KMS-11 (cell line): Measurements from ENCODE around the gene FLRT3.

ENCODE experiments used
- H2AFZ ChIP-seq: fragments of 200-600 bp; sonication (generic); 2 replicates; pipeline ENCODE4 v1.6.1; 2016; ENCODE audit warnings: antibody characterized with exemption, mixed run types, low read depth
- H3K27ac ChIP-seq: fragments of 200-600 bp; sonication (generic); 2 replicates; pipeline ENCODE4 v1.6.1; 2016; ENCODE audit warnings: mild to moderate bottlenecking, mixed run types
- H3K27me3 ChIP-seq: fragments of 200-600 bp; sonication (generic); 2 replicates; pipeline ENCODE4 v1.6.1; 2017; ENCODE audit warnings: mild to moderate bottlenecking, low read depth, mixed run types, moderate library complexity; ENCODE audit not compliant: insufficient read depth
- H3K36me3 ChIP-seq: fragments of 200-600 bp; sonication (generic); 2 replicates; pipeline ENCODE4 v1.6.1; 2017; ENCODE audit warnings: mild to moderate bottlenecking, mixed run types; ENCODE audit not compliant: insufficient read depth
- H3K4me1 ChIP-seq: fragments of 200-600 bp; sonication (generic); 2 replicates; pipeline ENCODE4 v1.6.1; 2016; ENCODE audit warnings: mild to moderate bottlenecking, low read depth, mixed run types; ENCODE audit not compliant: poor library complexity, severe bottlenecking
- H3K4me2 ChIP-seq: fragments of 200-600 bp; sonication (generic); 2 replicates; pipeline ENCODE4 v1.7.0; 2016; ENCODE audit warnings: mild to moderate bottlenecking, mixed run types
- H3K4me3 ChIP-seq: fragments of 200-600 bp; sonication (generic); IDR thresholded peaks from 2 replicates; pipeline ENCODE4 v1.6.1; 2017; ENCODE audit warnings: low read depth, low read length, mixed read lengths; ENCODE audit not compliant: insufficient read depth
- H3K79me2 ChIP-seq: fragments of 200-600 bp; sonication (generic); 2 replicates; pipeline ENCODE4 v1.6.1; 2016; ENCODE audit warnings: low read depth, mixed run types; ENCODE audit not compliant: insufficient read depth
- H3K9ac ChIP-seq: fragments of 200-600 bp; sonication (generic); 2 replicates; pipeline ENCODE4 v1.6.1; 2016; ENCODE audit warnings: mild to moderate bottlenecking, mixed run types
- H4K20me1 ChIP-seq: fragments of 200-600 bp; sonication (generic); 2 replicates; pipeline ENCODE4 v1.6.1; 2016; ENCODE audit warnings: mild to moderate bottlenecking, mixed run types; ENCODE audit not compliant: insufficient read depth
- TF ChIP-seq, protein P1 (sequence below): fragments of 200-600 bp; sonication (generic); conservative IDR thresholded peaks from 2 replicates; pipeline ENCODE4 v1.6.1; 2017; ENCODE audit warnings: low read depth, mild to moderate bottlenecking, antibody characterized with exemption, low read length, moderate library complexity, mixed read lengths

Gene FLRT3

DNA sequence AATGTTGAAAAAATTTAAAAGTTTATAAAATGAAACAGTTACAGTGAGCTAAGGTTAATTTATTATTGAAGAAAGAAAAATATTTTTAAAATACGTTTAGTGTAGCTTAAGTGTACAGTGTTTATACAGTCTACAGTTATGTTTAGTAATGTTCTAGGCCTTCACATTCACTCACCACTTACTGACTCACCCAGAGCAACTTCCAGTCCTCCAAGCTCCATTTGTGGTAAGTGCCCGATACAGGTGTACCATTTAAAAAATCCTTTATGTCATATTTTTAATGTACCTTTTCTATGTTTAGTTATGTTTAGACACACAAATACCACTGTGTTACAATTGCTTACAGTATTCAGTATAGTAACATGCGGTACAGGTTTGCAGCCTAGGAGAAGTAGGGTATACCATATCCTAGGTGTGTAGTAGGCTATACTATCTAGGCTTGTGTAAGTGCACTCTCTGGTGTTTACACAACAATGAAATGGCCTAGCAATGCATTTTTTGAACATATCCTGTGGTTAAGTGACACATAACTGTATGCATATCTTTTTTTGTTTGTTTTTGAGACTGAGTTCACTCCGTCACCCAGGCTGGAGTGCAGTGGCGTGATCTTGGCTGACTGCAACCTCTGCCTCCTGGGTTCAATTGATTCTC is 26.3 kb downstream of the FLRT3 start:
- no peaks in the 10 kb centered on the region for H3K36me3 ChIP-seq
- H3K4me2 ChIP-seq = no peak overlapping the region
- H2AFZ ChIP-seq = no peak overlapping the region
- H4K20me1 ChIP-seq = no peaks in the 10 kb centered on the region
- H3K27me3 ChIP-seq = no peaks in the 10 kb centered on the region
- H3K27ac ChIP-seq = no peak overlapping the region
- no peak overlapping the region for H3K9ac ChIP-seq
- TF ChIP-seq, protein P1, sequence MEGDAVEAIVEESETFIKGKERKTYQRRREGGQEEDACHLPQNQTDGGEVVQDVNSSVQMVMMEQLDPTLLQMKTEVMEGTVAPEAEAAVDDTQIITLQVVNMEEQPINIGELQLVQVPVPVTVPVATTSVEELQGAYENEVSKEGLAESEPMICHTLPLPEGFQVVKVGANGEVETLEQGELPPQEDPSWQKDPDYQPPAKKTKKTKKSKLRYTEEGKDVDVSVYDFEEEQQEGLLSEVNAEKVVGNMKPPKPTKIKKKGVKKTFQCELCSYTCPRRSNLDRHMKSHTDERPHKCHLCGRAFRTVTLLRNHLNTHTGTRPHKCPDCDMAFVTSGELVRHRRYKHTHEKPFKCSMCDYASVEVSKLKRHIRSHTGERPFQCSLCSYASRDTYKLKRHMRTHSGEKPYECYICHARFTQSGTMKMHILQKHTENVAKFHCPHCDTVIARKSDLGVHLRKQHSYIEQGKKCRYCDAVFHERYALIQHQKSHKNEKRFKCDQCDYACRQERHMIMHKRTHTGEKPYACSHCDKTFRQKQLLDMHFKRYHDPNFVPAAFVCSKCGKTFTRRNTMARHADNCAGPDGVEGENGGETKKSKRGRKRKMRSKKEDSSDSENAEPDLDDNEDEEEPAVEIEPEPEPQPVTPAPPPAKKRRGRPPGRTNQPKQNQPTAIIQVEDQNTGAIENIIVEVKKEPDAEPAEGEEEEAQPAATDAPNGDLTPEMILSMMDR = no peak
- no peak overlapping the region for H3K4me3 ChIP-seq
- no peaks in the 10 kb centered on the region for H3K79me2 ChIP-seq
- no peaks in the 10 kb centered on the region for H3K4me1 ChIP-seq

DNA sequence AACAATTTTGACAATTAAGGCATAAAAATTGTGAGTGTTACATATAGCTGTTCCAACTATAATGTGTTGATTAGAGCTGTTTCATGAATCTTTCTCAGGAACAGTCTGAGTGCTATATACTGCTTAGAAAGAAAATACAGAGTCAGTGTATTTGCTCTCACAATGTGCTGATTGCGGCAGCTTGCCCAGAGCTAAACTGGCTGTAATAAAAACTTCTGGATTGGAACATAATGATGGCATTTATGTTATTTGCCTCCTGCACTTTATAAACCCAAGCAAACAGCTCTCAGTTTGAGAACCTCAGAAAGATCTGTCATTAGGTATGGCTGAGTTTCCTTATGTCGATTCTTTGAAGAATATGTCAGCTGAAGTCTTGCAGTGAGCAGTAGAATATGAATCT is 29.5 kb downstream of the FLRT3 start:
- Histone ChIP-seq H3K4me1 (no peaks in the 10 kb centered on the region), H3K4me3 (no peak overlapping the region), H3K9ac (no peak overlapping the region), H3K27ac (no peak overlapping the region), H3K79me2 (no peaks in the 10 kb centered on the region), H3K27me3 (no peaks in the 10 kb centered on the region), H4K20me1 (no peaks in the 10 kb centered on the region), H3K4me2 (no peak overlapping the region), H3K36me3 (no peaks in the 10 kb centered on the region), H2AFZ (no peak overlapping the region)
- TF ChIP-seq, protein P1 = no peak

DNA sequence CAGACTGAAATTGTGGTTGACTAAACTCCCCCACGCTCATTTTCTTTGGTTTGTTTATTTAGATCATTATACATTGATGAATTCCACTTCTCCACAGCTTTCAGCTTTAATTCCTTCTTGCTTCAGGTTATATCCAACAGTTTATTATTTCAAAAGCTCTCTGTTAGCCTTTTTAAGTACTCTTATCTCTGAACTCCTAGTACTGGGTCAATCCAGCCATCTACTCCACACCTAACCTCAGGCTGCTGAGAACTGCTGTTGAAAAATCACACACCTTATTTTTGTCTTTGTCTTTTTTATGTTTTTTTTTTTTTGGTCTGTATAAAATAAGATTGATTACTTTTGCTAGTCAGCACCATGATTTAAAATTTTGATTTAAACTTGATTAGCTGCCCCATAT is 32.9 kb downstream of the FLRT3 start:
- Histone ChIP-seq H2AFZ (no peak overlapping the region), H3K4me1 (no peaks in the 10 kb centered on the region), H4K20me1 (no peaks in the 10 kb centered on the region), H3K36me3 (no peaks in the 10 kb centered on the region), H3K27me3 (no peaks in the 10 kb centered on the region), H3K27ac (no peak overlapping the region), H3K4me3 (no peak overlapping the region), H3K9ac (no peak overlapping the region), H3K79me2 (no peaks in the 10 kb centered on the region), H3K4me2 (no peak overlapping the region)
- TF ChIP-seq, protein P1 = no peak

DNA sequence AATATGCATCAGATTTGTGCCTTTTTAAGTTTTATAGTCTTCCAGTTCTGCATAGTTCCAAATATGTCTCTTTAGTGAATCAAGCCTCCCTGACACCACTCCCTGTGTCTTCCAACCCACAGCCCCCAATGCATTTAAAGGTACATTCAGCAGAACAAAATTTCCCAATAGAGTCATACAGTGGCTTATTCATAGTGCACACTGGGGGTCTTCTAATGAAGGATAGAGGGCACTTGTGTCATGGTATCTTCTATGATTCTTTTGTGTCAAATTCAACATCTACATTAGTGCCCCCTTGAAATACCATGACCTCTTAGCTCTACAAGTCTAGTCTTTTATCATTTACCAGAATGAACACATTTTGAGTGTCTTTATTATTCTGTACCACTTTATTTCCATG is 33.8 kb downstream of the FLRT3 start:
- no peaks in the 10 kb centered on the region for H4K20me1 ChIP-seq
- TF ChIP-seq, protein P1 = no peak
- no peak overlapping the region for H2AFZ ChIP-seq
- H3K9ac ChIP-seq = no peak overlapping the region
- no peaks in the 10 kb centered on the region for H3K4me1 ChIP-seq
- H3K36me3 ChIP-seq = no peaks in the 10 kb centered on the region
- H3K4me2 ChIP-seq = no peak overlapping the region
- H3K4me3 ChIP-seq = no peak overlapping the region
- H3K27ac ChIP-seq = no peak overlapping the region
- H3K27me3 ChIP-seq = no peaks in the 10 kb centered on the region
- H3K79me2 ChIP-seq = no peaks in the 10 kb centered on the region
